HG03066 (cell line): ENCODE measurements around the gene APOD.
"Not testable (repeated sequence)": the region's sequence is repeated elsewhere in the genome, so short reads cannot be mapped to it uniquely, and the experiment has no call there.

ENCODE experiments used
- ATAC-seq: cut with Tn5 transposase; IDR thresholded peaks from one replicate; pipeline ENCODE4 v1.9.1; 2021; ENCODE audit warnings: low read depth; ENCODE audit not compliant: unreplicated experiment

APOD gene

DNA sequence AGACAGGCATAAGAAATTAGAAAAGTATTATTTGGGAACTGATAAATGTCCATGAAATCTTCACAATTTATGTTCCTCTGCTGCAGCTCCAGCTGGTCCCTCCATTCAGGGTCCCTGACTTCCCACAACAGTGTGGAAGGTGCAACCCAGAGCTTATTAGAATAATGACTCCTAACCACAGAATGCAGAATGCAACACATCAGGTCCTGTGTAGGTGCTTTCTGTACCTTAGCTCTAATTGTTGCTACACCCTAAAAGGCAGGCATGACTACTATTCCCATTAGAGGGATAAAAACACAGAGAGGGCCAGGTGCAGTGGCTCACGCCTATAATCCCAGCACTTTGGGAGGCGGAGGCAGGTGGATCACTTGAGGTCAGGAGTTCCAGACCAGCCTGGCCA lies 6.6 kb upstream of the APOD start:
- ATAC-seq: not testable (repeated sequence)

DNA sequence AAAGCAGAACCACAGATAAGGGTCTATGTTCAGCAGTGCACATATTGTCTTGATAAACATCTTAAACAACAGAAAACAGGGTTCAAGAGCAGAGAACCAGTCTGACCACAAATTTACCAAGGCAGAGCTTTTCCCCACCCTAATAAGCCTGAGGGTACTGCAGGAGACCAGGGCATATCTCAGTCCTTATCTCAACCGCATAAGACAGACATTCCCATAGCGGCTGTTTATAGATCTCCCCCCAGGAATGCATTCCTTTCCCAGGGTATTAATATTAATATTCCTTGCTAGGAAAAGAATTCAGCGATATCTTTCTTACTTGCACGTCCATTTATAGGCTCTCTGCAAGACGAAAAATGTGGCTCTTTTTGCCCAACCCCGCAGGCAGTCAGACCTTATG lies 6.1 kb upstream of the APOD start:
- ATAC-seq: not testable (repeated sequence)

DNA sequence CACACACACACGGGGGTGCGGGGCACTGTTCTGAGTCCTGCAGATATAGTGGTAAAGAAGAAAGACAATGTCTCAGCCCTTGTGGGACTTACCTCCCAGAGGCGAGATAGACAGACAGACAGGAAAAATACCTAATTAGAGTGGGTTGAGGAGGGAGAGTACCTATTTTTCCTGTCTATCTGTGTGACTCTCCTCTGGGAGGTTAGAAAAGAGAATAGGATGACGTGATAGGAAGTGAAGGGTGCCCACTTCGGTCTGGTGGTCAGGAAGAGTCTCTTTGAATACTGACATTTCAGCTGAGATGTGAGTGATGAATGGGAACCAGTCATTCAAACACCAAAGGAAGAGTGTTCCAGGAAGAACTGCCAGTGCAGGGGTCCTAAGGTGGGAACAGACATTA lies 4.1 kb upstream of the APOD start:
- no peak for ATAC-seq

DNA sequence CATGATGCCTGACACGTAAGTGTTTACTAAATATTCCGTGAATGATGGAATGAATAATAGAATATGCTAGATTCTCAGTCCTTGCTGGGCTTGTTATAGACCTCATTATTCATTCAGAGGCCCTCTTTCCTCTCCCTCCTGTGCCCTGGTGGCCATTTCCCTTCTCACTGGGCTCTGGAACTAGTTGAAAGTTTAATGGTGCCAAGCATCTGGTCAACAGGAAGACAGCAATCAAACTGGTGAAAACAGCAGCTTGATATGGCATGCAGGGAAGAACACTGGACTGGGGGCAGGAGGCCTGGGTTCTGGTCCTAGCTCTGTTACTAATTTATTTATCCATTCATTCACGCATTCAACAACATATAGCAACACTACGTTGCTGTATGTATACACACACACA lies 3.7 kb upstream of the APOD start:
- no peak for ATAC-seq

DNA sequence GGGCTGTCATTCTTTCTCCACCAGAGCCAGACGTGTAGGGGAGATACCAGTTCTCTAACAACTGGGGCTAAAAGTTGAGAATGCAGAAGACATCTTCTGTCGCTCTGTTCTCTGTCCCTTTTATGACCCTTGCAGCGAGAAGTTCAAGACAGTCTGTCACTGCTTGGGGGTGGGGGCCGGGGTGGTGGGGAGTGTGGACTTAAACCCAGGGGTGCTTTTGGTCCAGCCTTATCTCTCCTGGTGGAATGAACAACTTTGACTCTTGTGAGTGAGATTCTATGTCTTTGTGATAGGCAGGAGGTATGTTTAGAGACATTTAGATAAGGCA lies 767 bp upstream of the APOD start:
- ATAC-seq: no peak

DNA sequence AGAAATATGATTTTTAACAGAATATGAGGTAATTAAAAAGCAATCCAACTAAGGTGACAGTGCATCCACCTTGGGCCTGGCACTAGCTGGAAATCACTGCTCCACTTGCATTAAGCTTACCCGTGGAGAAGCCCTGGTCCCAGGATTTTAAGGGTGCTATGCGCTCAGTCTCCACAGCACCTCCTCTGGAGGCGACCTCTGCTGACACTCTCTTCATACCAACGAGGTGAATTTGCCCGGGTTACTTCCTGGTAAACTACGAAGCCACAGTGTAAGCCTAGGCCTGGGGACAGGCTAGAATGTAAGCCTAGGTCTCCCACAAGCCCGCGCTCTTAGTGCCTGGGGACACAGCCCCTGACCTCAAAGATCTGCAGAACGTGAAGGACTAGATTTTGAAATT lies 793 bp downstream of the APOD start:
- ATAC-seq: no peak

DNA sequence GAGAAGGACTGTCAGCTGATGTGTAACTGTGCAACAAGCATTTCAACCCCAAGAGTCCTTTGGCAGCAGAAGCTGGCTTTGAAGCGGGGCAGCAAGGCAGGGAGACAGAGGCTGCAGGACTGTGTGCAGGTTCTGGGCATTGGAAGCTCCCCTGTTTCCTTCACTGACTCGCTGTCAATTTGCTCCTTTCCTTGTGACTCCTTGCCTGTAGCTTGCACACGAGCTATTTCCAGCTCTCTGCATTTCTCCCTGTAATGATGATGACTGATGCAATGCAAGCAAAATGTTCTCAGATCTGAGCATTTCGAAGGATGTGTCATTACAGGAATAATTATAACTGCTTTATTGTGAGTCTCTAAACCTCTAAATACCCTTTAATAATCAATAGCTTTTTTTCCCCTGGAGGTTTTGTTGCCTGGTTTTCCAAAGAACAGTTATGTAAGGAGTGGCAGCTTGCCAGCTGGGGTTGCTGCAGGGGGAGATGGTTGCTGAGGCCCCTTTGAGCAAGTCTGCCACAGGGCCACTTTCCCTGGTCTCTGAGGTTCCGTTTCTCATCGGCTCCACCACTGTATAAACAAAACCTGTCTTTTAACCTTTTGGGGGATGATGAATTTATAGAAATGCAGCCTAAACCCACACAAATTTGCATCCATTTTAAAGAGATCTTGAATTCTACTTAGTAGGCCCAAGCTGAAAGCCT lies 2.8 kb downstream of the APOD start:
- ATAC-seq: no peak

DNA sequence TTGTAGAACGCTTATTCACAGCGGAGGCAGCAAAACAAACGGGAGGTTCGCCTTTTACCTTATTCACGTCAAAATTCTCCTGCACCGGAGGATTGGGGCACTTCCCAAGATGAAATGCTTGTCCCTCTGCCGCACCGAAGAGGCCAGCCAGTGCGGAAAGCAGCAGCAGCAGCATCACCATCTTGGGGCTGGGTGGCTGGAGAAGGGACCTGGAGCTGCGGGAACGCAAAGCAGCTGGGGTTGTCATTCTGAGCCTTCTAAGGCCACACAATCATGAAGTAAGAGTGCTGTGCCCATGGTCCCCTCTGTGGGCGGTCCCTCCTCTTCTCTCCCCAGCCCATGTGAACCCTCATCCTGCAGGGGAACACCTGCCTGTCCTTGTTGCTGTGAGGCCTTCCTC lies 4.5 kb downstream of the APOD start:
- no peak for ATAC-seq

DNA sequence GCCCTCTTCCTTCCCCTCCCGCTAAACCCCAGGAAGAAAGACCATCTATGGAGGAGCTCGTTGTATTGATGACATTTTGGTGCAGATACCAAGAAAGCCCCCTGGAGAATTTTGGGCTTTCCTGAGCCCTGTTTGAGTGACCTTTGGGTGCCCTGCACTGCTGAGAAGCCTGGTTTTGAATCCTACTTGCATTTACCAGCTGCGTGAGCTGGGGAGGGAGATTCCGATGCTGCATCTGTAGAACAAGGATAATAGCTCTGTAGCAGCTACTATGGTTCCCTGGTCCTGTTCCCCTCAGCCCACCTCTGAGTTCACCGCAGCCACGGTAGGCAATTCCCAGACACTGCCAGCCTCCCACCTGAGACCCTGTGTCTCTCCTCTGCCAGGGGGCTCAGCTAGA lies 5.2 kb downstream of the APOD start:
- ATAC-seq: no peak

DNA sequence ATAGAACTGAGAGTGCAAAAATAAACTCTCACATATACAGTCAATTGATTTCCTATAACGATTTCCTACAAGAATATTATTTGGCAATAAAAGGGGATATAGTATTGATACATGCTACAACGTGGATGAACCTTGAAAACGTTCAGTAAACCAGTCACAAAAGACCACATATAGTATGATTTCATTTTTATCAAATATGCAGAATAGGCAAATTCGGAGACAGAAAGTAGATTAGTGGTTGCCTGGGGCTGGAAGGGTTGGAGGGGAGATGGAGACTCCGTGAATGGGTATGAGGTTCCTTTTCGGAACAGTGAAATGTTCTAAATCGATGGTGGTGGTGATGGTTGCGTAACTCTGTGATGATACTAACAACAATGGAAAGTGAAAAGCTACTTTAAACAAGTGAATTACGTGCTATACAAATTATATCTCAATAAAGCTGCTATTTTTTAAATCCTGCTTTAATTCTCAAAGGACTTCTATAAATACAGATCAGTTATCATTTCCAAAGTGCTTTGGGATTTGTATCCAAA lies 6.0 kb downstream of the APOD start:
- no peak for ATAC-seq

DNA sequence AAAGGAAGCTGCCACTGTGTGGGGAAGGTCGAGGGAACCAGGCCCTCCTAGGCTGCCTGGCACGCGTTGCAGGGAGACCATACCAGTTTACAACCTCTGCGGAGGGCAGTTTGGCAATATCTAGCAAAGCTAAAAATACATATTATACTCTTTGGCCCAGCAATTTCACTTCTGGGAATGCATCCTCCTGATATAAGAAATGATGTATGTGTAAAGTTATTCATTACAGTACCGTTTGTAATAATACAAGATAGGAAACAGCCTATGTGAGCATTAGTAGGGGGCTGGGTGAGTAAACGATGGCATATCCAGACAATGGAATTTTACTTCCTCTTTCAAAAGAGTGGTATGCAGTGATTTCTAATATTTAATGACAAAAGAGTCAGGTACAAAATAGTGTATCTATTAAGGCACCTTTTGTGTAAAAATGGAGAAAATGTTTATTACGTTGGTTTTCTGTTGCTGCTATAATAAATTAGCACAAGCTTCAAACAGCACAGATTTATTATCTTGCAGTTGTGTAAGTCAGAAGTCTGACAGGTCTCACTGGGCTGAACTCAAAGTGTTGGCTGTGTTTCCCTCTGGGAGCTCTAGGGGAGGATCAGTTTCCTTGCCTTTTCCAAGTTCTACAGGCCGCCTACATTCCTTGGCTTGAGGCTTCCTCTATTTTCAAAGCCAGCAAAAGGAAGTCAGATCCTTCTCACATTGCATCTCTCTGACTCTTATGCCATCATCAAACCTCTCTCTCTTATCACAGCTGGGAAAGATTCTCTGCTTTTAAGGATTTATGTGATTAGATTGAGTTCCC lies 9.0 kb downstream of the APOD start:
- ATAC-seq: no peak

DNA sequence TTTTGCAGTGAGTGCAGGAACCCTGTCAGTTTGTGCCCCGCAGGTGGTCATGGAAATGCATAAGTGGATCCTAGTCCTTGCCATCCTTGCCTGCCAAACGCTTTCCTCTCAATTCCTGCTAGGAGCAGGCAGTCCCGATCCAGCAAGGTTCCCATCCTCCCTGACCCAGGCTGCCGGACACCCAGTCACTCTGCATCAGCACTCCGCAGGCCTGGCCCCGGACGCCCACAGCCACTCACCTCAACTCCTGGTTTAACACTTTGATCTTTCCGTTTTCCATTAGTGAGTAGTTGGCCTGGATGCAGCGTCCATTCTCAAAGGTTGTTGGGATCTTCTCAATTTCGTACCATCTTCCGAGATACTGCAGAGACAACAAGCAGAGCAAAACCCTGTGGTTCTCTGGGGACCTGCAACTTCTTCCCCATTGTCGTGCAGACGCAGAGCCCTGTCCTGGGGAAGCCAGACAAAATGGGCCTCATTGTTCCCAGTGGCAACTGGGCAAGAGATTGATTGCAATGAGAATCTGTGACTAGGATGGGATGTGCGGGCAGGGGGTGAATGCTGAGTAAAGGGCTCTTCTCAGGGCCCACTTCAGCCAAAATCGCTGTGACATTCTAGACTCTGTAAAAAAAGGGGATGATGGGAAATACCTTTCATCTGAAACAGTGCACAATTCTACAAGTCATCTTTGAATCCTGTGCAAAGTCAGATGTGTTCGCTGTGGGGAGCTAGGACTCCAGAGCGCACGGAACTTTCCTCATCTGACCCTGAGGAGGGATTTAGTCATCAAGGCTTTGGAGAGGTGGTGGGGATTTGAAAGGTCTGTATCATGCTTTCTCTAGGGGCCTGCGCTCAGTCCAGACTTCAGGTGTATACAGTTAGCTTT lies 9.9 kb downstream of the APOD start:
- ATAC-seq: no peak

DNA sequence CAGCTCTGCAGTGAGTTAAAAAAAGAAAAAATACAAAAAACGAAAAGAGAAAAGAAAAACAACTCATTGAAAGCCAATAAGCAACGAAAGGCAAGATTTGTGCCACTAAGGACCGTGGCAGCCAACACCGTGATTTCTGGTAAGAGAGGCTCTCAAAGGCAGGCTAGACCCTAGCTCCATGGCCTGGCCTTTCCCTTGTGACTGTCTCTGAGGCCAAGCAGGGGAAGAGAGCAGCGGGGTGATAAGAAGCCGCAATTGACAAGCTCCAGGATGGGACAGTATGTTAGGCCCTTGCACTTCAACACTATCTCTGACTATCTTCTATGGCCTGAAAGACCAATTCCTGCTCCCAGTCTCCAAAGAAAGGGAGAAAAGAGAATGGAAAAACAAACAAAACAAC lies 12.4 kb downstream of the APOD start:
- ATAC-seq: no peak

DNA sequence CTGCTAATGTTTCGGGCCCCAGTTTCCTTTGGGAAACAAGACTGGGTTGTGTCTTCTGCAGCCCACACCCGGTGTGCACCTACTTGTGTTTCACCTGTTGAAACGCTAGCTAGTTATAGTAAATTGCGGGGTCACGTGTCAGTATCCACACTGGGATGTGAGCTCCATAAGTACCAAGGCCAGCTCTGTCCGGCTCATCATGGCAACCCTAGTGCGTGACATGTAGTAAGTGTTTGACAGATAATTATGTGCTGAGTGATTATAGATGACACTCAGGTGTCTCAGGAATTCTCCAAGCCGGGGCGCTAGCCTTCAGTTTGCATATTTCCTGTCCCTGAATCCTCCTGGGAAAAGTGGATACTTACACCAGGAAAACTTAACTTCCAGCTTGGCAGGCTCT lies 12.8 kb downstream of the APOD start:
- ATAC-seq: no peak

DNA sequence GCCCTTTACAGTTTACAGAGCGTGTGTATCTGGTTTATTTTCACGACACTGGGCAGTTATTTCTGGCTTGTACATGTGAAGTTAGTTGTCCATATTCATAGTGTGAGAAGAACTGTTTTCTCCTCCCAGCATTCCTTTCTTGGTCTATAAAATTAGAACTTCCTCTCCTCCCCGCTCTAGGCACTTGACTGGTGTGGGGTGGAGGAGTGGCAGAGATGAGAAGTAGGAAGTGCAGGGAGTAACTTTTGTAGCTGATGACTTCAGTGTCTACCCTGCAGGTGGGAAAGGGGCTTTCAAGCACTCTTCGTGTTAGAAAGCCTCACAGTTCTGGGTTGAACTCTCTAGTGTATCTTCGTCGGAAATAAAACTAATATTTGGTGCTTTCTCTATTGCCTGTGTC lies 13.4 kb downstream of the APOD start:
- no peak for ATAC-seq

DNA sequence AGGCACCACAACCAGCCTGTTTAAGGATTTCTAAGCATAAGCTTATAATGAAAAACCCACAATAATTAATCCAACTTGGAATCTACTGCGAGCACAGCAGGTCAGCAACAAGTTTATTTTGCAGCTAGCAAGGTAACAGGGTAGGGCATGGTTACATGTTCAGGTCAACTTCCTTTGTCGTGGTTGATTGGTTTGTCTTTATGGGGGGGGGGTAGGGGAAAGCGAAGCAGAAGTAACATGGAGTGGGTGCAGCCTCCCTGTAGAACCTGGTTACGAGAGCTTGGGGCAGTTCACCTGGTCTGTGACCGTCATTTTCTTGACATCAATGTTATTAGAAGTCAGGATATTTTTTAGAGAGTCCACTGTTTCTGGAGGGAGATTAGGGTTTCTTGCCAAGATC lies 15.1 kb downstream of the APOD start:
- ATAC-seq: no peak

DNA sequence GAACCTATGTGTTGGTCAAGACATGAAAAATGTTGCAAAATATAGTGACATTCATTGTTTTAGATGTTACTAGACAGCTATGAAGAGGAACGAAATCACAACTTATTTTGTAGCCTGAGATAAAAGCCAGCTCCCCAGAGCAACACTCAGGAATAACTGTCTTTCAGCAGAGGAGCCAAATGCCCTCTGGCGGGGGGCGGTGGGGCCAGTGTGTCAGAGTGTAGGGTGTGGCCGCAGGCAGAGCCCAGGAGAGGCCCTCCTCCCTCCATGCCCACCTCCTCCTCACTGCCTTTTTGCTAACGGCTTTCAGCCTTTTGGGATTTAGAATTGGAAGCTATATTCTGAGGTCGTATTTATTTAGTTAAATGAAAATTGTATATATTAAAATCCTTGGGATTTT lies 16.9 kb downstream of the APOD start:
- ATAC-seq: no peak

DNA sequence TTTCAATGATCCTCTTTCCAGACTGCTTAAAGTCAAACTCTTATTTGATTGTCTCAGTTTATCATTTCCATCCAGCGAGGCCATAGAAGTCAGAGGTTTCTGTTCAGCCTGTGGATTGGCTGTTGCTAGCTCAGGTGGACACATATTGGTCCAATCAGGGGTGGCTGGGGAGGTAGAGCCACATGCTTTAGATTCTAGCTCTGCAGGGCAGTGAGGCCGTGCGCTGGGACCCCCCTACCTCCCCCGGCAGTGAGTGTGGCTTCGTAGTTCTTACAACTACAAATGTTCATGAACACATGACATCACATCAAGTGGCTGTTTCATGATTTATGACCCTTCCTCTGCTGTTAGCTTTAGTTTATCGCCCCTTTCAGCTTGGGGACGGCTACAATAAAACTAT lies 18.0 kb downstream of the APOD start:
- no peak for ATAC-seq

DNA sequence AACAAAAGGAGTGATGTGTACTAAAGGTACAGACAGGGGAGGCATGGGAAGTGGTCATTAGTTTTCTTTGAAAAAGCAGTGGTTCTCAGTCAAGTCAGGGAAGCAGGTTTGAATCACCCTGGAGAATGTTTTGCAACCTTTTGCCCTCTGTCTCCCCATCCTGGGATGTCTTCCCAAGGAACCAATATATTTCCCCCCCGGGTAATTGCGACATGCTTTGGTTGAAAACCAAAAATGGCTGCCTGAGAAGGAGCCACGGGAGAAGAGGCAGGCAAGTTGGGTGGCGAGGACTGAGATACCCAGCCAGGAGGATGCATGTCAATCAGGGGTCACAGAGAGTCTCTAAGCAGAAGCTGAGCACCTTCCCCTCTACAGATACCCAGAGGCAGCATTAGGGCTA lies 20.4 kb downstream of the APOD start:
- ATAC-seq: no peak

DNA sequence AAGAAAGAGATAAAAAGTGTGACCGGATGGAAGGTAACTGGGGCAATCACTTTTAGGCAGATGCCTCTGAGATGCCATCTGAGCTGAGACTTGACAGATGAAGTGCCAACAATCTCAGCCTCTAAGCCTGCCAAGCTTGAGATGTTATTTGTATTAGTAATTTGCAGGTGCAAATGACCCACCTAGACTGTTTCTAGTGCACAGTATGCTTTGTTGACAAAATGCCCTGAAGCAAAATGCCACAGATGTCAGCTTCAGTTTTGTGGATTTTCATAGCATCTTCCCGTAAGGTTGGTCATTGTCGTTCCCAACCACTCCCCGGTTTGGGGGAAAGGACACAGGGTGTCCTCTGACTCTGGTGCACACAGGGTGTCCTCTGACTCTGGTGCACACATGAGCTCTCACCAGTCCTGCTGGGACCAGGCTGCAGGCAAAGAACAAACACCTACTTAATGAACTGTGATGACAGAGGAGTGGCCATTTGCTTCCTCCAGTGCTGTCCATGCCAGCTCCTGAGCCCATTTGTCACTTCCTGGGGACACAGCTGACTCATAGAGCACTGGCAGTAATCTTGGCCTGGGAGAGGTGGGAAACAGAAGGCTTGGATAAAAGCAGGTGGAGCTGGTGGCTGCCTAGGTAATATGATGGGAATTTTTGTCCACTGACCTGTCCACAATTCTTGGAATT lies 23.9 kb downstream of the APOD start:
- no peak for ATAC-seq

DNA sequence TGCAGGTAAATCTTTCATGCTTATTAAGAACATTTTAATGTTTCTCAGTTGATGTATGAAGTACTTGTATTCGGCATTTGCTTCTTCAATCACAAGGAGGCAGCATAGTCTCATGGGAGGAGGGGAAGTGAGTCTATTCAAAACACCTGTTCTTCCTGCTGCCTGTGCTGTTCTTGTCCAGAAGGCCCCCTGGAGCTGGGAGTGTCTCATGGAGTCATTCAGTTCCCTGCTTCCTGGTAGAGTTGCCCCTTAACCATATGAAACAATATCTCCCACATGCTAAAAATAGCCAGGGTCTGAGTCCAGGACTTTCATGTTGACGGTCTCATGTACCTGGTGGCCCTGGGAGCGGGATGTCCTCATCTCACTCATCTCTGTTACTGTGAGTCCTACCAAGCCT lies 25.1 kb downstream of the APOD start:
- ATAC-seq: no peak
